GM21515 (cell line): ENCODE measurements around the gene POGZ.

Experiments used
- ATAC-seq: cut with Tn5 transposase; IDR thresholded peaks from one replicate; pipeline ENCODE4 v1.9.1; 2021; ENCODE audit not compliant: unreplicated experiment

Gene POGZ, protein sequence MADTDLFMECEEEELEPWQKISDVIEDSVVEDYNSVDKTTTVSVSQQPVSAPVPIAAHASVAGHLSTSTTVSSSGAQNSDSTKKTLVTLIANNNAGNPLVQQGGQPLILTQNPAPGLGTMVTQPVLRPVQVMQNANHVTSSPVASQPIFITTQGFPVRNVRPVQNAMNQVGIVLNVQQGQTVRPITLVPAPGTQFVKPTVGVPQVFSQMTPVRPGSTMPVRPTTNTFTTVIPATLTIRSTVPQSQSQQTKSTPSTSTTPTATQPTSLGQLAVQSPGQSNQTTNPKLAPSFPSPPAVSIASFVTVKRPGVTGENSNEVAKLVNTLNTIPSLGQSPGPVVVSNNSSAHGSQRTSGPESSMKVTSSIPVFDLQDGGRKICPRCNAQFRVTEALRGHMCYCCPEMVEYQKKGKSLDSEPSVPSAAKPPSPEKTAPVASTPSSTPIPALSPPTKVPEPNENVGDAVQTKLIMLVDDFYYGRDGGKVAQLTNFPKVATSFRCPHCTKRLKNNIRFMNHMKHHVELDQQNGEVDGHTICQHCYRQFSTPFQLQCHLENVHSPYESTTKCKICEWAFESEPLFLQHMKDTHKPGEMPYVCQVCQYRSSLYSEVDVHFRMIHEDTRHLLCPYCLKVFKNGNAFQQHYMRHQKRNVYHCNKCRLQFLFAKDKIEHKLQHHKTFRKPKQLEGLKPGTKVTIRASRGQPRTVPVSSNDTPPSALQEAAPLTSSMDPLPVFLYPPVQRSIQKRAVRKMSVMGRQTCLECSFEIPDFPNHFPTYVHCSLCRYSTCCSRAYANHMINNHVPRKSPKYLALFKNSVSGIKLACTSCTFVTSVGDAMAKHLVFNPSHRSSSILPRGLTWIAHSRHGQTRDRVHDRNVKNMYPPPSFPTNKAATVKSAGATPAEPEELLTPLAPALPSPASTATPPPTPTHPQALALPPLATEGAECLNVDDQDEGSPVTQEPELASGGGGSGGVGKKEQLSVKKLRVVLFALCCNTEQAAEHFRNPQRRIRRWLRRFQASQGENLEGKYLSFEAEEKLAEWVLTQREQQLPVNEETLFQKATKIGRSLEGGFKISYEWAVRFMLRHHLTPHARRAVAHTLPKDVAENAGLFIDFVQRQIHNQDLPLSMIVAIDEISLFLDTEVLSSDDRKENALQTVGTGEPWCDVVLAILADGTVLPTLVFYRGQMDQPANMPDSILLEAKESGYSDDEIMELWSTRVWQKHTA (N-terminal part only)

DNA sequence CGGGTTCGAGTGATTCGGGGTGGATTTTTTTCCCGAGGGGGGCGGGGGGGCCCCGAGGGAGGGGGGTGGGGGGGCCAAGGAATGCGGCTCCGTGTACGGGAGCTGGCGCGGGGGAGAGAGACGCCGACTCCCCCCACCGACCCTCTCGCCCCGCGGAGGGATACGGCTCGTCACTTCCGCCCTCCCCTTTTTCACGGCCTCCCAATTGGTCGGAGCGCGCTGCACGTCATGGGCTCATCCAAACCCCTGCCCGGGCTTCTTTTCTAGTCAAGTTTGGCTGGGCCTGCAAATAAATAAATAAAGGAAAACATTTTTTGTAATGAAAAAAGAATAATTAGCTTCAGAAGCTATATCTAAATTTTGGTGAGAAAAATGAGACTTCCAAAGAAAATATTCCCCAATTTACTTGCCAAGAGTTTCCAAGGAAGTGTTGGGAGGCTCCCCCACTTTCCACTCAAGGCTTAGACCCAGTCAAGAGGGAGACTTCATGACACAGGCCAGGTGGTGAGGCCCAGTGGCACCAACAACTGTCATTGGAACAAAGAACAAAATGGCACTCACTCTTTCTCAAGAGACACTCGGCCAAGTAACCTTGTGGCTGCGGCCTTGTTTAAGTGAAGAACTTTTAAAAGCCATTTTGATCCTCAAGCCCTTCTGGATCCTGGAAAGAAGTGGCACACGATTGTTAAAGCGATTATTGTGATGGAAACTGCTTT is at the start of gene POGZ:
Gene POGZ, minus strand, starts transcription at position 164 of the 716 bp plus-strand sequence. CDS start 17,290 bp downstream, outside the sequence.
- ATAC-seq, result peak; percentile 59

DNA sequence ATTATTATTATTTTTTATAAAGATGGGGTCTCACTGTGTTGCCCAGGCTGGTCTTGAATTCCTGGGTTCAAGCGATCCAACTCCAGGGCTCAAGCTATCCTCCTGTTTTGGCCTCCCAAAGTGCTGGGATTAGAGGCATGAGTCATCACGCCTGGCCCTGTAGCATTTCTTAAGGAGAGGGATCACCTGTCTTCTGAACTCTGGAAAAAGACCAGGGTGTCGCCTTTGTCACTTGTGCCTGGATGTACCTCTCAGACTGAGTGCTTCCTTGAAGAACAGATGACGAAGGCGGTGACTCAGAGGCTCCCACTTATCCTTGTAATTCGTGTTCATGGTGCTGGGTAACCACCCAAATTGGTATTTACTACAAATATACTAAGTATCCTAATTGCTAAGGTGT is 49.5 kb upstream of the POGZ start:
- no peak for ATAC-seq

GRCh38 chr1:151504759-151505158 is 45.5 kb upstream of the POGZ start:
- ATAC-seq, result no peak

DNA sequence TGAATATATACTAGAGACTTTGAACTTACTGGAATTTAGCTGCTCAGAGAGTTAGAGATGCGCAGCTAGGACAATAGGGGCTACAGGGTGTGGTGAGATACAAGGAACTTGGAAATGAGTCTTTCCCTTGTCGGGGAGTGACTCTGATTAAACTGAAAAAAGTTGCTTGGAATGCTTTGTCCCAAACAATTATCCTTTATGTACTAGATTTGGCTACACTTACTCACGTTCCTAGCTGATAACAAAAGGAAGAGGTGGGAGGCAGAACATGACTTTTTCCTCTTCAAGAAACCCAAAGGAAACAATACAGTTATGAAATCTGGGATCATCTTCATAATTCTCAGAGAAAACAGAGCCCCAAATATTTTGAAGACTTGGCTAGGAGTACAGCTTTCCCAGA is 45.0 kb upstream of the POGZ start:
- no peak for ATAC-seq

- no peak for ATAC-seq
Observed at GRCh38 chr1:151502859-151503780, 43.8 kb upstream of the POGZ start.

DNA sequence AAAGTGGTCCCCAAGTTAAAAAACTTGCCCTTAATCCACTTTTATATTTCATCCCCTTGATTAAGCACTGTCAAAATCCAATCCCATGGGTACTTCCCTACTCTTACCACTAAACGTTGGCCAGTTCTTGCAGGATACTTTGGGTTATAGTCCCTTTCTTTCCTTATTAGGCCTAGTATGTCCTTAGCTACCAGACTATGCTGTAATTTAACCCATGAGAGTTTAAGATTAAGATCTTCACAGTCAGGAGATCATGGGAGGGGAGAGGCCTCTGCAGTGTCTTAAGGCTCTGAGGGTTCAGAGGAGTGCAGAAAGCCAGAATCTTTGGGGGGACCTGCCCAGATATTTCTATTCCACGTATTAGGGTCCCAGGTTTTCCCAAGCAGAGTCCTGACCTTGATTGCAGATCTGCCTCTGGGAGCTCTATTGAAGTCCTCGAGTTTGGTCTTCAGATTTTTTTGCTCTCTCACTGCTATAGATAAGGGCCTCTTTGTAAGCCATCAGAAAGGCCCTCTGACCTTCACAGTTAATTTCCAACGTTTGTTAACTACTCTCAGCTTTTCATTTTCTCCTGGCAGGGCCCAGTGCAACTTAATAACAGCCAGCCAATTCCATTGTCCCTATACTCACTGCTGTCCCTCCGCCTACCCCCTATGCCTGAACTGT is 42.9 kb upstream of the POGZ start:
- no peak for ATAC-seq

GRCh38 chr1:151501474-151501873 is 42.2 kb upstream of the POGZ start:
- no peak for ATAC-seq

- ATAC-seq, result no peak
Observed at GRCh38 chr1:151499930-151500329, 40.6 kb upstream of the POGZ start.

DNA sequence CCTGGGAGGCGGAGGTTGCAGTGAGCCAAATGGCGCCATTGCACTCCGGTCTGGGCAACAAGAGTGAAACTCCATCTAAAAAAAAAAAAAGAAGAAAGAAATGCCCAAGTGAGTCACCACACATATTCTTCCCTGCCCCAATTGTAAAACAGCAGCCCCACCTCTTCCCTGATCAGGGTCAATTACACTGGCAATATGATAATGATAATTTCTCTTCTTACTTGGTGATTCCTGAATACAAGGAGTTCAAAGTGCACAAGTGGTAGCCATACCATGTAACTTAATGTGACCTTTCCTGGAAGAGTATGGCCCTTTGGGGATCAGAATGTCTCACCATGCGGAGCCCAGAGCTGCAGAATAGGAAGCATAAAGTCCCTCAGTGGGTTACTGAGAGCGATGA is 40.1 kb upstream of the POGZ start:
- no peak for ATAC-seq

GRCh38 chr1:151495316-151495715 is 36.0 kb upstream of the POGZ start:
- ATAC-seq, result no peak

- ATAC-seq, result no peak
Observed at GRCh38 chr1:151494741-151495281, 35.5 kb upstream of the POGZ start.

GRCh38 chr1:151493042-151493441 is 33.7 kb upstream of the POGZ start:
- no peak for ATAC-seq

DNA sequence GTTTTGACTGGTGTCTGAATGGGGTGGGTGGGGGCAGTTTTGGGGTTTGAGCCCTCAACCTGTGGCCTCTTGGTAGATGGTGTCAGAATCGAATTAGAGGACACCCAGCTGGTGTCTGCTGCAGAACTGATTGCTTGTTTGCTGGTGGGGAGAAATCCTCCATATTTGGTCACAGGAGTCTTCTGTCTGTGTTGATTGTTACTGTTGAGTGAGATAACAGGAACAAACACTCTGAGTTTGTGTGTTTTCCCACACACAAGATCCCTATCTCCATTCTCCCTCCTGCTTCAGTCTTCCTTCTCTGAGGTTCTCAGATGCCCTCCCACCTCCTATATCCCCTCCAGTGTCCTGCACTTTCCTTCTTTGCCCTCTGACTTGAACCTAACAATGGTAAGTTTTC is 32.8 kb upstream of the POGZ start:
- no peak for ATAC-seq

DNA sequence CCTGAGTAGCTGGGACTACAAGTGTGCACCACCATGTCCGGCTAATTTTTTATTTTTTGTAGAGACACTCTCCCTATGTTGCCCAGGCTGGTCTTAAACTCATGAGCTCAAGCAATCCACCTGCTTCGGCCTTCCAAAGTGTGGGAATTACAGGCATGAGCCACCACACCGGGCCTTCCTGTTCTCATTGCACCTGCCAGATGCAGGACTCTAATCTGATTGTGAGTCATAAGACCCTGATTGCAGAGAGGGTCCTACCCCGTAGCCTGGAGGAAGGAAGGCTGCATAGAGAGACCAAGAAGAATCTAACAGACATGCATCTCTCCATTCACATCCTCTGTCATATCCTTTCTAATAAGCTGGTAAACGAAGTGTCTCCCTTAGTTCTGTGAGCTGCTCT is 32.3 kb upstream of the POGZ start:
- ATAC-seq, result no peak

- ATAC-seq, result no peak
Observed at GRCh38 chr1:151486557-151486956, 27.3 kb upstream of the POGZ start.

GRCh38 chr1:151485685-151486255 is 26.5 kb upstream of the POGZ start:
- no peak for ATAC-seq

DNA sequence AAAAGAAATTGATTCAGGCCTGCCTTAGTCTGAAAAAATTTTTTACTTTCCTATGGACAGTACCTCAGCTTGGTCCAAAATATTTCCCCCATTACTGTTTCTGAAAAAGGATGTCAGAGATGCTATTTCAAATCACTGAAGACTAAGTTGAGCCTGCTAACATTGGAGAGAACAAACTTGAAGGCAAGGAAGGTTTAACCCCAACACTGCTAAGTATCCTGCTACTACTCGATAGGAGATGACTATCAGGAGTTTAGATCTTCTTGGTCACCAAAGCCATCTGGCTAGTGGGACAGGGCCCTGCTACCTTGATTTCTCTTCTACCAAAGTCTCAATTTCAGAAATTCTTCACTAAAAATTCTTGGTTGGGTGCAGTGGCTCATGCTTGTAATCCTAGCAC is 22.7 kb upstream of the POGZ start:
- no peak for ATAC-seq

DNA sequence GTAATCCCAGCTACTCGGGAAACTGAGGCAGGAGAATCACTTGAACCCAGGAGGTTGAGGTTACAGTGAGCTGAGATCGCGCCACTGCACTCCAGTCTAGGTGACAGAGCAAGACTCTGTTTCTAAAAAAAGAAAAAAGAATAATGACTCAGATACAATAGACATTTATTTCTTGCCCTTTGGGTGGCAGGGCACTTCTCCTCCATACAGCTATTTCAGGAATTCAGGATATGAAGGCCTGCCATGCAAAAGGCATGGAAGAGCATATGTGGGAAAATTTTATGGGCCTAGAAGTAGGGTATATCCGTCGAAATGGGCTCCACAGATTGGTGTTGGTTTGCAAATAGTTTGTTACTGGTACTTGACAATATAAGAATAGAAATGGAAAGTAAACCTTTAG is 20.2 kb upstream of the POGZ start:
- ATAC-seq, result no peak

DNA sequence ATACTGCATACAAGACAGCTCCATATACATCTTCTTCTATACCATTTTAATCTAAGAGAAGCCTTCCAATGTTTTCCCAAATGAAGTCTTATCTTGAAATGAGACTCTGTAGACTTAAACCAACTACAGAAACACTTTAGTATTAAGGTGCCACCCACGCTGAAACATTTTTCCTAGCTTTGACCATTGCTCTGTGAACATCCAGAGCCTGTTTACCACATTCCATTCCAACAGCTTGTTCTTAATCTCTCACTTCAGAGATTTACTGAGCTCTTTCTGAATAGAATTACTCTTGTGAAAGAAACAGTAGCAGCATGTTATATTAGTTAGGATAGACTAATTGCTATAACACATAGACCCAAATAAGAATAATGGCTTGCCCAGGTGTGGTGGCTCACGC is 19.6 kb upstream of the POGZ start:
- no peak for ATAC-seq
